ENCODE results near the gene GRK4. TPM values are rescaled to one million over a fixed set of nuclear protein-coding genes. Genes with fewer than 3 reads are reported as not detected.
A peak's percentile ranks its signal among the peaks of the same experiment; 100 is the strongest.

Gene GRK4
- total RNA-seq, 2 experiments from 2014 or later: 3.0 to 4.4 TPM

DNA sequence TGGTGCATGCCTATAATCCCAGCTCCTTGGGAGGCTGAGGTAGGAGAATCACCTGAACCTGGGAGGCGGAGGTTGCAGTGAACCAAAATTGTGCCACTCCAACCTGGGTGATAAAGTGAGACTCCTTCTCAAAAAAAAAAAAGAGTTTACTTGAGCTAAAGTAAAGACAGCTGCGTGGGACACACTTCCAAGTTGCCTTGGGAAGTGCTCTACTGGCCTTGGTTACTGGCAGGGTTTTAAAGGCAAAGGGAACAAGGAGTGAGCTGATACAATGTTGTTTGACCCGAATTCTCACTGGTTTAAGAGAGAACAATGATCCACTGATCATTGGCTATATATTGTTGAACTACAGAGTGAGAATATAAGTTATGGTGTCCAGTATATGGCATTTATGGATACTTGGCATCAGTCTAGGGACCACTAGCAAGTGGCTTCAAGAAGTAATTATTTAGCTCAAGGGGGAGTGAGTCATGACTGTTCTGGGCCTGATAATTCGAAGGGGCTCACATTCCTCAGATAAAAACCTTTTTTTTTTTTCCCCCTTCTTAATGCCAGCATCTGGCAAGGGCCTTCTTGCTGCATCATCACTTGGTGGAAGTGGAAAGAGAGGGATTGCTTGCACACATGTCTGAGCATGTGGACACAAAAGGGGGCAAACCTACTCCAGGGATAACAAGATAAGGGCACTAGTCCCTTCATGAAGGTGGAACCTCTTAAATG is 32.3 kb downstream of the GRK4 start:
- no peak for ATAC-seq
- Mint-ChIP-seq H3K36me3 (no peaks in the 10 kb centered on the region), H3K27me3 (peaks cover 17% of the 10 kb centered on the region), H3K27ac (no peak overlapping the region), H3K4me1 (no peaks in the 10 kb centered on the region), H3K9me3 (ENCODE audit: low read depth) (no peaks in the 10 kb centered on the region), H3K4me3 (no peak overlapping the region)
- no peak for DNase-seq
- CTCF ChIA-PET: interaction anchor here (0.6 to 2.0 kb wide), 2 partner anchors 18 to 176 kb away, joined by 3 to 8 read pairs; no protein-coding TSS in a partner anchor

DNA sequence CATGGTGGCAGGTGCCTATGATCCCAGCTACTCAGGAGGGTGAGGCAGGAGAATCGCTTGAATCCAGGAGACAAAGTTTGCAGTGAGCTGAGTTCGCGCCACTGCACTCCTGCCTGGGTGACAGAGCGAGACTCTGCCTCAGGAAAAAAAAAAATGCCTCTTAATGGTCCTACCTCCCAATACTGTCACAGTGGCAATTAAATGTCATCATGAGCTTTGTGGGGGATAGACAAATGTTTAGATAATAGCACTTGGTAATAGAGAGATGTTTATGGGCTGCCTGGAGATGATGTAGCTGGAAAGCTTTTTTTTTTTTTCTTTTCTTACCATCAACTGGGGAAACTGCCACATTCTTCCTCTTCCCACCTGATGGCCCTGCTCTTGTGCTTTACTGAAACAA is 33.0 kb downstream of the GRK4 start:
- DNase-seq: no peak
- H3K4me3 Mint-ChIP-seq: no peak overlapping the region
- ATAC-seq: no peak
- H3K4me1 Mint-ChIP-seq: no peaks in the 10 kb centered on the region
- H3K27me3 Mint-ChIP-seq: peaks cover 15% of the 10 kb centered on the region
- H3K36me3 Mint-ChIP-seq: no peaks in the 10 kb centered on the region
- CTCF ChIA-PET: interaction anchor here (2.0 kb wide), 1 partner anchor 19 kb away, joined by 8 read pairs; no protein-coding TSS in a partner anchor
- H3K9me3 Mint-ChIP-seq (ENCODE audit: low read depth): no peaks in the 10 kb centered on the region
- no peak overlapping the region for H3K27ac Mint-ChIP-seq

DNA sequence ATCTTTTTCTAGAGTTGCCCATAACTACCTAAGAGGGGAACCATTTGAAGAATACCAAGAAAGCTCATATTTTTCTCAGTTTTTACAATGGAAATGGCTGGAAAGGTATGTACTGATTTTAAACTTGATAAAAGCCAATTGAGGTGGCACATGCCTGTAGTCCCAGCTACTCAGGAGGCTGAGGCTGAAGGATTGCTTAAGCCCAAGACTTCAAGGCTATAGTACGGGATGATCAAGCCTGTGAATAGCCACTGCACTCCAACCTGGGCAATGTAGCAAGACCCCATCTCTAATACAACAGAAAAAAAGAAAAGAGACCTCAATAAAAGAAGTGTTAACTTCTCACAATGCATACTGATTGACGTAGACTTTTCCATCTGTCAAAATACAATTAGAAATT is 44.4 kb downstream of the GRK4 start:
- ATAC-seq (no peak), DNase-seq (no peak)
- Mint-ChIP-seq H3K4me1 (peaks cover 8% of the 10 kb centered on the region), H3K27me3 (peaks cover 14% of the 10 kb centered on the region), H3K27ac (no peak overlapping the region), H3K4me3 (no peak overlapping the region), H3K9me3 (ENCODE audit: low read depth) (no peaks in the 10 kb centered on the region), H3K36me3 (no peaks in the 10 kb centered on the region)
- CTCF ChIA-PET: no interaction called here

DNA sequence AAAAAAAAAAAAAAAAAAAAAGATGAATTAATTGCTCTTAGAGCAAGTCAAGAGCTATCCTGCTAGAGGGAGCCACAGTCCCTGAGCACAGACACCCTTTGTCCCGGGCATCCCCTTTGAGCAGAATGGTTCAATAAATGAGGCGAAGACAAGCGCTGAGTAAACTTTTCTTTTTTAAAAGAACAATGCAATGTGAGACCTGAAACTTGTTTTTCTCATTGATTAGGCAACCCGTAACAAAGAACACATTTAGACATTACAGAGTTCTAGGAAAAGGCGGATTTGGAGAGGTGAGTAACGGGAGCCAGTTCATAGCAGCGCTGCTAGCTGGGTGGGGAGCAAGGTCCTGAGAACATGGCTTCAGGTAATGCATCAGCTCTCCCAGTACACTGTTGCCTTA is 46.1 kb downstream of the GRK4 start:
- Mint-ChIP-seq H3K36me3 (no peaks in the 10 kb centered on the region), H3K4me1 (peaks cover 19% of the 10 kb centered on the region), H3K27me3 (peaks cover 13% of the 10 kb centered on the region), H3K4me3 (no peak overlapping the region), H3K9me3 (ENCODE audit: low read depth) (no peaks in the 10 kb centered on the region), H3K27ac (no peak overlapping the region)
- CTCF ChIA-PET: interaction anchor here (0.6 to 1.6 kb wide), 5 partner anchors 11 to 205 kb away, joined by 3 to 6 read pairs (median 5); no protein-coding TSS in a partner anchor
- DNase-seq (peak; percentile 48), ATAC-seq (peak; percentile 45)

DNA sequence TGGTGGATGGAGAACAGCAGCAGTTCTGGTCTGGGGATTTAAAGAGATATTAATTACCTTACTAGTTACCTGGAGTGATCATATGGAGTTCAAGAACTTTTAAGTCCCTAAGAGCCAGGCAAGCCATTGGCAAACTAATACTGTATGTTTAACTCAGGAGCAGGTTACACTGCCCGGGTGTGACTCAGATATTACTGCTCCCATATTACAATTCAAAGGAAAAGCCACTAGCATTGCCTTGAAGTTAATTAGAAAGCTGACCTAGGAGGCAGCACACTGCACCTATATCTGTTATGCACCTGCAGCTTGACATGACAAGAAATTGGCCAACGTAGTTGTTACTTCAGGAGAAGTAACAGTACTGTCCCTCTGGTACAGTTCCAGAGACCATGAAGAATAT is 47.2 kb downstream of the GRK4 start:
- CTCF ChIA-PET: interaction anchor here (1.6 kb wide), 1 partner anchor 12 kb away, joined by 3 read pairs; no protein-coding TSS in a partner anchor
- peaks cover 21% of the 10 kb centered on the region for H3K4me1 Mint-ChIP-seq
- H3K9me3 Mint-ChIP-seq (ENCODE audit: low read depth): no peaks in the 10 kb centered on the region
- H3K4me3 Mint-ChIP-seq: no peak overlapping the region
- H3K36me3 Mint-ChIP-seq: no peaks in the 10 kb centered on the region
- ATAC-seq (no peak), DNase-seq (no peak)
- H3K27me3 Mint-ChIP-seq: peaks cover 17% of the 10 kb centered on the region
- no peak overlapping the region for H3K27ac Mint-ChIP-seq

DNA sequence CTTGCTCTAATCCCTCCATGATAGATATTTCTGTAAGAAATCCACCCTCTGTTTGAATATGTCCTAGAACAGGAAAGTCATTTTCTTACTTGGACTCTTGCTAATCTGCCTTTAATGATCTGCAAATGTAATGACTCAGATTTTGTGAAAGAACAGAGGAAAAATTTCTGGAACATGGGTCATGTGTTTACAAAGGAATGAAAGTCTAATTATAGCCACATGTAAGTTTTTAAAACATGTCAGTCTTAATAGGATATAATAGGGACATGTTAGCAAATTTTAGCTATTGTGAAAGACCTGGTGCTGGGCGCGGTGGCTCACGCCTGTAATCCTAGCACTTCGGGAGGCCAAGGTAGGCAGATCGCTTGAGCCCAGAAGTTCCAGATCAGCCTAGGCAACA is 47.6 kb downstream of the GRK4 start:
- no peaks in the 10 kb centered on the region for H3K36me3 Mint-ChIP-seq
- H3K27ac Mint-ChIP-seq: no peak overlapping the region
- no peak overlapping the region for H3K4me3 Mint-ChIP-seq
- CTCF ChIA-PET: no interaction called here
- peaks cover 21% of the 10 kb centered on the region for H3K4me1 Mint-ChIP-seq
- ATAC-seq: no peak
- H3K27me3 Mint-ChIP-seq: peaks cover 17% of the 10 kb centered on the region
- H3K9me3 Mint-ChIP-seq (ENCODE audit: low read depth): no peaks in the 10 kb centered on the region
- DNase-seq: no peak

DNA sequence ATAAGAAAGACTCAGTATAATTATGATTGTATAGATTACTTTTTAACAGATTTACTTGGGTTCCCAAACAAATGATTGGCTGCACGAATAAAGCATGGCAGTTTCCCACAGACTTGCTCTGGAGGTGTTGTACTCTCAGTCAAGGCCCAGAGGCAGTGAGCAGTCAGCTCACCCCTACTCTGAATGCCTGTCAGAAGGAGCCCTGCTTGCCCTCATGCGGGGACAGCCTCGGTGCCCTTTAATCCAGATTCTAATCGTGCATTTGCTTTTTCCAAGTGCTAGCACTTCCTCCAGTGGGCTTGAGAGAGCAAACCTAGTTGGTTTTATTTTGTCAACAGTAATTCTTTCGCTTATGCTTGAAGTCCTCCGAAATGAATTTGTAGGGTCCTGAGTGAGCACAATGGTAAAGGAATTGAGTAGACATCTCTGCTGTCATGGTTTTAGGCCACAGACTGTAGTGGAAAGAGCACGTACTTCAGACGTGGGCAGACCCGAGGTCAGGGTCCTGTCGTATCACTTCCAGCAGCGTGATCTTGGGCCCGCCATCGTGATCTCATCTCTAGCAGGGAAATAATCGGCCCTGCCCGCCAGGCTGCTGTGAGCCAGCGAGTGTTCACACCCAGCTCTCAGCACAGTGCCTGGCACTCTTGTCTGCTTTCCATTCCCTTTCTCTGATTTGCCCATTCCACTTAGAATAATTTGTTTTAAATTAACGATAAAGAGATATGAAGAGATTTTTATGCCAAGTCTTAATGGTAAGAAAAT is 48.3 kb downstream of the GRK4 start:
- Mint-ChIP-seq H3K27ac (no peak overlapping the region), H3K4me3 (no peak overlapping the region), H3K4me1 (peaks cover 21% of the 10 kb centered on the region), H3K27me3 (peaks cover 15% of the 10 kb centered on the region), H3K36me3 (no peaks in the 10 kb centered on the region), H3K9me3 (ENCODE audit: low read depth) (no peaks in the 10 kb centered on the region)
- no peak for DNase-seq
- no peak for ATAC-seq
- CTCF ChIA-PET: no interaction called here

DNA sequence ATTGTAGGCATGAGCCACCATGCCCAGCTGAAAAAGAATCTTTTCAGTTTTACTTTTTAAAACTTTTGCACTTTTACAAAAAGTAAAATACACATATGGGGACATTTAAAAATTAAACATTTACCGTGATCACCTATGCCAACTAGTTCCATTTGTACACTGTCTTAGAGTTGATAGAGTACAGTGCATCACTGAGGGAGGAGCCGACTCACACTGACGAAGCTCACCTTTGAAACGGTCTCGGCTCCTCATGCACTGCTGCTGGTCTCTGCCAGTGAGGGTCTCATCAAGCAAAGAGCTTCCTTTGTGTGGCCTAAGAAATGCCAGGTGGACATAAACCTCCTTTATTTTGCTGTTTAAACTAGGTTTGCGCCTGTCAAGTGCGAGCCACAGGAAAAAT is 50.0 kb downstream of the GRK4 start:
- no peaks in the 10 kb centered on the region for H3K9me3 Mint-ChIP-seq (ENCODE audit: low read depth)
- H3K27me3 Mint-ChIP-seq: peaks cover 21% of the 10 kb centered on the region
- no peaks in the 10 kb centered on the region for H3K36me3 Mint-ChIP-seq
- ATAC-seq (no peak), DNase-seq (no peak)
- CTCF ChIA-PET: interaction anchor here (1.1 to 4.9 kb wide), 6 partner anchors 14 to 35 kb away, joined by 3 to 26 read pairs (median 4); no protein-coding TSS in a partner anchor
- H3K27ac Mint-ChIP-seq: no peak overlapping the region
- no peak overlapping the region for H3K4me3 Mint-ChIP-seq
- H3K4me1 Mint-ChIP-seq: peaks cover 21% of the 10 kb centered on the region

DNA sequence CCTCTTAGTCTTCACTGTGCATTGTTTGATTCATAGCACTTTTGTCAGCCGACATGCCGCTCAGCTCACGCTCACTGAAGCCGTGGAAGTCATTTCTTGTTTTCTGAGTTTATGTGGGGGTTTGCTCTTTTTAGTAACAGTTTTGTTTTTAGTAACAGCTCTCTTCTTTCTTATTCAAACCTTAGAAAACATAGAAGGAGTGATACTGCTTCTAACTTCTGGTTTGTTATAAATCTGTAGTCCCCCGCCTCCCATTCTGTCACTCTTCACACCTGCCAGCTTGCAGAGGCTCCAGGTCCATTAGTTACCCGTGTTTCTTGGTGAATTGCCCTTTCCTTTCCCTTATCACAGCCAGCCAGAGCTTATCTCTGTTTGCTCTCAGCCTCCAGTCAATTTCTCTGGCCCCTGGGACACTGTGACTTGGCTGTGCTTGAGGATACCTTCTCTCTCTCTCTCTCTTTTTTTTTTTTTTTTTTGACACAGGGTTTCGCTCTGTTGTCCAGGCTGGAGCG is 50.5 kb downstream of the GRK4 start:
- peak; percentile 74 for ATAC-seq
- peaks cover 23% of the 10 kb centered on the region for H3K27me3 Mint-ChIP-seq
- no peaks in the 10 kb centered on the region for H3K36me3 Mint-ChIP-seq
- peak overlapping the region; percentile 71 for H3K27ac Mint-ChIP-seq
- DNase-seq: peak; percentile 52
- no peaks in the 10 kb centered on the region for H3K9me3 Mint-ChIP-seq (ENCODE audit: low read depth)
- CTCF ChIA-PET: interaction anchor here (1.1 to 4.9 kb wide), 6 partner anchors 15 to 35 kb away, joined by 3 to 26 read pairs (median 4); no protein-coding TSS in a partner anchor
- no peak overlapping the region for H3K4me3 Mint-ChIP-seq
- H3K4me1 Mint-ChIP-seq: peaks cover 21% of the 10 kb centered on the region

DNA sequence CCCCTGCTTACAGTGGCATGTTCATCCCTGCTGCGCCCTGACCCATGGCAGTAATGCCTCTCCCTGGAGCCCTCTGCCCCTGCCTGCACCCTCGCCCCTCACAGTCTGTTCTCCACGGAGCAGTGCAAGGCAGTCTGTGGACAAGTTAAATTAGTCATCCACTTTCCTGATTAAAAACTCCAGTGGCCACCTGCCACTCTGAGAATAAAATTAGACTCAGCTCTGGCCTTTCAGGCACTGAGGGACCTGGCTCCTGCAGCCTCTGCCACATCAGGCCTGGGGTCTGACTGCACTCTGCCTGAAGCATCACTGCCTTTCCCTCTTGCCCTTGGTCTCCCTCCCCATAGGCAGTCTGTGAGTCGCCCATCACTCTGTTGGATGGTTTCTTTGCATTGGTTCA is 53.6 kb downstream of the GRK4 start:
- H3K9me3 Mint-ChIP-seq (ENCODE audit: low read depth): no peaks in the 10 kb centered on the region
- no peak overlapping the region for H3K4me3 Mint-ChIP-seq
- H3K27ac Mint-ChIP-seq: no peak overlapping the region
- DNase-seq (no peak), ATAC-seq (no peak)
- H3K36me3 Mint-ChIP-seq: no peaks in the 10 kb centered on the region
- peaks cover 25% of the 10 kb centered on the region for H3K4me1 Mint-ChIP-seq
- CTCF ChIA-PET: interaction anchor here (0.7 to 4.9 kb wide), 2 partner anchors 21 to 31 kb away, joined by 3 to 26 read pairs; no protein-coding TSS in a partner anchor
- peaks cover 28% of the 10 kb centered on the region for H3K27me3 Mint-ChIP-seq

DNA sequence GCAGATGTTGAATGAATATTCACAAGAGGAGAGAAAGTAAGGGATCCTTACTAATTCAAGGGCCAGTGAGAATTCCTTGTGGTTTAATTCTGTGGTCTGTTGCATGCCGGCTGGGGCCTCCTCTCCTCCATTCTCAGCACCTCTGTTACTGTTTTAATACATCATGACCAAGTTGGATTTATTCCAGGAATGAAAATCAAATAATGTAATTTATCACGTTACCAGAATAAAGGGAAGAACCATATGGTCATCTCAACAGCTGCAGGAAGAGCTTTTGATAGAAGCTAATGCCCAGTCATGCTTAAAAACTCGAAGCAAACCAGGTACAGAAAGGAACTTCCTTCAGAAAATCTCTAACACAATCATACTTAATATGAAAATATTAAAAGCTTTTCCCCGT is 54.1 kb downstream of the GRK4 start:
- Mint-ChIP-seq H3K27me3 (peaks cover 34% of the 10 kb centered on the region), H3K4me1 (peaks cover 25% of the 10 kb centered on the region), H3K9me3 (ENCODE audit: low read depth) (no peaks in the 10 kb centered on the region), H3K36me3 (no peaks in the 10 kb centered on the region), H3K4me3 (no peak overlapping the region), H3K27ac (no peak overlapping the region)
- CTCF ChIA-PET: interaction anchor here (4.9 kb wide), 1 partner anchor 20 kb away, joined by 26 read pairs; no protein-coding TSS in a partner anchor
- DNase-seq (no peak), ATAC-seq (no peak)

DNA sequence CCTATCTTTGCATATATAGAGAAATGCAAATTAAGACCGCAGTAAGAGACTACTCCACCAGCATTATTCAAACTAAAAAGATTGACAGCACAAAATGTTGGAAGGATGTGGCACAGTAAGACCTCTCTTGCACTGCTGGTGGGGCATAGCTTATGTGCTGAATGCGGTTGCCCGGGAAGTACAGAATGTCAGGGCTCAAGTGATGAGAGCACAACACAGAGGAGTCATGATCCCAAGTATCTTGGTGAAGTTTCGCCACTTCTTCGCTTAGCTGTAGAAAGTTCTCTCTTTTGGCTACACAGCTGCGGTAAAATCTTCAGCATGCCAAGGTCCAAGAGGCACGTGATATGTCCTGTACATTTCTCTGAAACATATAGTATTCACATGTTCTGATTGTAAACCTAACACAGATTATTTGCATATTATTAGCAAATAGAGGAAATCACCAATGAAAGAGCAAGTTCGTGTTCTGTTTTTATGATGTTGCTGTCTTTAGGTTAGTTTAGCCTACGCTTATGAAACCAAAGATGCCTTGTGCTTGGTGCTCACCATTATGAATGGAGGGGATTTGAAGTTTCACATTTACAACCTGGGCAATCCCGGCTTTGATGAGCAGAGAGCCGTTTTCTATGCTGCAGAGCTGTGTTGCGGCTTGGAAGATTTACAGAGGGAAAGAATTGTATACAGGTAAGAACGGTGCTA is 55.9 kb downstream of the GRK4 start:
- DNase-seq: no peak
- H3K27ac Mint-ChIP-seq: no peak overlapping the region
- CTCF ChIA-PET: no interaction called here
- H3K9me3 Mint-ChIP-seq (ENCODE audit: low read depth): peaks cover 4% of the 10 kb centered on the region
- H3K36me3 Mint-ChIP-seq: peaks cover 1% of the 10 kb centered on the region
- peaks cover 14% of the 10 kb centered on the region for H3K4me1 Mint-ChIP-seq
- H3K27me3 Mint-ChIP-seq: peaks cover 40% of the 10 kb centered on the region
- no peak for ATAC-seq
- no peak overlapping the region for H3K4me3 Mint-ChIP-seq

DNA sequence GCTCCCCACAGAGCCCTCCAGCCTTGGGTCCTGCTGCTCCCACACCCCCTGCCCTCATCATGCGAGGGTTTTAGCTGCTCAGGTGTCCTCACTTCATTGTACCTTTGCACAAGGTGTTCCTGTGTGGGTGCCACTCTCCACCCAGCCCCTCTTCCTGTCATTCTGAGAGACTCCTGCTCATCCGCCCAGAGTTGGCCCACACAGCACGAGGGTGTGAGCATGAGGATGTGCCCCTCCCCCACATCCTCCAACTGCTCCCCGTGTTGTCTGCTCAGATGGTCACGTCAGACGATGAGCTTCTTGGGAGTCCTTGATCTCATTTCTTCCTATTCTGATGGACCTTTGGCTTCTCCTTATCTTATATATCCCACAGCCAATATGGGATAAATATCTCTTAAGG is 57.8 kb downstream of the GRK4 start:
- no peak overlapping the region for H3K4me3 Mint-ChIP-seq
- peaks cover 4% of the 10 kb centered on the region for H3K9me3 Mint-ChIP-seq (ENCODE audit: low read depth)
- H3K27me3 Mint-ChIP-seq: peaks cover 37% of the 10 kb centered on the region
- peaks cover 1% of the 10 kb centered on the region for H3K36me3 Mint-ChIP-seq
- ATAC-seq (peak; percentile 59), DNase-seq (peak; percentile 52)
- H3K27ac Mint-ChIP-seq: no peak overlapping the region
- CTCF ChIA-PET: interaction anchor here (1.2 to 1.3 kb wide), 2 partner anchors 16 to 43 kb away, joined by 4 read pairs; no protein-coding TSS in a partner anchor
- peaks cover 12% of the 10 kb centered on the region for H3K4me1 Mint-ChIP-seq

Data from activated CD8-positive, alpha-beta memory T cell treated with anti-CD3 and anti-CD28 coated beads, Interleukin-2, amount 10 ng/mL, durations not matched to agents 7 days and 5 days (primary cell).